GM21390 (cell line): ENCODE measurements around the gene CYP4Z1.
"Not testable (repeated sequence)": the region's sequence is repeated elsewhere in the genome, so short reads cannot be mapped to it uniquely, and the experiment has no call there.

ENCODE experiments used
- ATAC-seq: cut with Tn5 transposase; IDR thresholded peaks from one replicate; pipeline ENCODE4 v1.9.1; 2021; ENCODE audit not compliant: unreplicated experiment

The CYP4Z1 gene

DNA sequence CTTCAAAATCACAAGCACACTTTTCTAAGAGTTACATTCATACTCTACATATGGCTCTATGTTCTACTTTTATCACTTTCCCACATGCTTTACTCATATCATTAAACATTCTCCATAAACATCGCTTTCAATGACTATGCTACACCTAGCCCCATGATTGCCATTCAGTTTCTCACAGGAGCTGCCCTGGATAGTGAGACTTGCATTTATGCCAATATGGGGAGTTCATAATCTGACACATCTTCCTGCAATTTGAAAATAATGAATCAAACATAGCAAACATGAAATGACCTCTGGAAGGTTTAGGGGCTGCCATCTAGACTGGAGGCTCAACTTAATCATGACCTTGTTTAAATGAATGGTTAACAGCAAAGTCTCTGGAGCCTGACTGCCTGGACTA lies 61.2 kb downstream of the CYP4Z1 start:
- ATAC-seq: no peak

DNA sequence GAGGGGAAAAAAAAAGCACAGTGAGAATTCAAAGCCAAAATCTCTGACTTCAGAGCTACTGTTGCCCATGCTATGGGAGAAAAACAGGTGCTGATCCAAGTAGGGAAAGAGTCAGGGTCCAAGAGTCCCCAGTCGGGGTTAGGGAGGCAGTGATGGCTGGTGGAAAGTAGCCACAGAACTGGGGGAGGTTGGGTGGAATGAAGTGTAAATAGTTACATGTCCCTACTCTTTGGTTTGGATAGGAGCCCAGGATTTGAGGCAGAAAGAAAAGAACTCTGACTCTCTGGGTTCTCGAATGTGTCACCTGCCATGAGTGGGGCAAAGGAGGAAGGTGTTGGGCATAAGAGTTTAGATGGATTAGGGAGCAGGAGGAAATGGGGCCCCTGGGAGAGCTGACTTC lies 61.8 kb downstream of the CYP4Z1 start:
- not testable (repeated sequence) for ATAC-seq

DNA sequence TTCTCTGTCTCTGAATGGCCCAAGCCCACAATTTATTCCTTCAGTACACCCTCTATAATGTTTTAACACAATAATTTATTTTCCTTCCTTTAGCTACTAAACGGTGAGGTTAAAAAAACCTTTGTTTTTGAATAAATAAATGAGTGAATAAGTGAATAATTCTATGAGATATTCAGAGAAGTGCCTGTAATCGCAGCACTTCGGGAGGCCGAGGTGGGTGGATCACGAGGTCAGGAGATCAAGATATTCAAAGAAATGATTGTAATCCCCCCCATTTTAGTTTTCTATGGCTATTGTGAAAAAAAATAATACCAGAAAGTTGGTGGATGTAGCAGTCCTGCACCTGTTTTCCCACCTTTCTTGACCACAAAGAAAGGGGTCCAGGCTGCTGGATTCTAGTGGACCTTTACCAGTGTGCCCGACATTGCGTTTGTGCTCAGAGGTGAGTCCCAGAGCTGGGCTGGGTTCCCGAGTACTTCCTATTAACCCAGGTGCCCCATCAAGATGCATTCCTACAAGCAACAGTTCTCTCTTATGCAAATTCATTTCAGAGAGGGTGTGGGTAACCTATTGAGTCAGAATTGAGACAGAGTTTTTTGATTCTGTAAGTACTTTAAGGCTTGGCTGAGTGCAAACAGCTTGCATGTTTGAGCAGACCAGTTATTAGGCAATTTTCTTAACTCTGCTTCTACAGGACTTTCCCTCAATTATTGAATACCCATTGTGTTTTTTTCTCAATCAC lies 62.6 kb downstream of the CYP4Z1 start:
- ATAC-seq: not testable (repeated sequence)

DNA sequence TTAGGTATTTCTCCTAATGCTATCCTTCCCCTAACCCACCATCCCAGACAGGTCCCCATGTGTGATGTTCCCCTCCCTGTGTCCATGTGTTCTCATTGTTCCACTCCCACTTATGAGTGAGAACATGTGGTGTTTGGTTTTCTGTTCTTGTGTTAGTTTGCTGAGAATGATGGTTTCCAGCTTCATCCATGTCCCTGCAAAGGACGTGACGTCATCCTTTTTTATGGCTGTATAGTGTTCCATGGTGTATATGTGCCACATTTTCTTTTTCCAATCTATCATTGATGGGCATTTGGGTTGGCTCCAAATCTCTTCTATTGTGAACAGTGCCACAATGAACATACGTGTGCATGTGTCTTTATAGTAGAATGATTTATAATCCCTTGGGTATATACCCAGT lies 65.6 kb downstream of the CYP4Z1 start:
- not testable (repeated sequence) for ATAC-seq

DNA sequence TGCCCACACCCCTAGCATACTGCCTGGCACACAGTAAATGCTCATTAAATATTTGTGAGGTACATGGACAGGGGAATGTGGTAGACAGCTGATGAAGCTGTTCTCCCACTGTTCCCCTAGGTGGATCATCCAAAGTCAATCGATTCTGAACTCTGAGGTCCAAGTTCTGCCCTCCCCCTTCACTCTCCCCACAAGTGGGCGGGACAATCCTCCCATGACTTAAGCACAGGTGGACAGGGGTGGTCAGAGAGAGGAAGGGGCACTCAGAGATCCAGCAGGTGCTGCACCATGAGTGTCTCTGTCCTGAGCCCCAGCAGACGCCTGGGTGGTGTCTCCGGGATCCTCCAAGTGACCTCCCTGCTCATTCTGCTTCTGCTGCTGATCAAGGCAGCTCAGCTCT lies 70.2 kb downstream of the CYP4Z1 start, which contains the start of gene CYP4A22:
CYP4A22 (plus strand) TSS at position 244 of the 400 bp plus-strand sequence; CDS start at position 289, 45 bp downstream.
- ATAC-seq: no peak

DNA sequence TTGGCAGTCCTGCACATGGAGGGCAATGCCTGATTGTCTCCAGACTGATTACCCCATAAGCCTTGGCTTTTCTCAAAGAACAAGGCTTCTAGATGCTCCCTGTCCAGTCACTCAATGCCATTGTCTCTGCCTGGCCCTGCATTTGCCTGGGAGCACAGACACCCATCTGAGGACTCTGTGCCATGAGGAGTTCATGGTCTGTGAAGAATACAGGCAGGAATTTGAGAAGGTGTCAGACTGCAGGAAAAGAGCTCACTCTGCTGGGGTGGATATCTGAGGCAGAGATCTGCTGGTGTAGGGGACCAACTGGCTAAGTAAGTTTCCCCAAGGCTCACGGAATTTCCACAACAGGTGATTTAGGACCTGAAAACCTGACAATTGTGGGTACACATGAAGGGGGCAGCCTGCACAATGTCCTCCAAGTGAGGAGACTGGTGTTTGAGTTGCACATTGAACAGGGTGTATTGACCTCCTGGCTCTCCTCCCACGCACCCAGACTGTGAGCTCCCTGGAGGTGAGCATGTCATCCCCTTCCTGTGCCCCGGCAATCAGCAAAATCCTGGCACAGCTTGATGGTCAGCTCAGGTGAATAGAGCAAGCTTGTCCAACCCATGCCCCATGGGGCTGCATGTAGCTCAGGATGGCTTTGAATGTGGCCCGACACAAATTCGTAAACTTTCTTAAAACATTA lies 71.0 kb downstream of the CYP4Z1 start:
- no peak for ATAC-seq

DNA sequence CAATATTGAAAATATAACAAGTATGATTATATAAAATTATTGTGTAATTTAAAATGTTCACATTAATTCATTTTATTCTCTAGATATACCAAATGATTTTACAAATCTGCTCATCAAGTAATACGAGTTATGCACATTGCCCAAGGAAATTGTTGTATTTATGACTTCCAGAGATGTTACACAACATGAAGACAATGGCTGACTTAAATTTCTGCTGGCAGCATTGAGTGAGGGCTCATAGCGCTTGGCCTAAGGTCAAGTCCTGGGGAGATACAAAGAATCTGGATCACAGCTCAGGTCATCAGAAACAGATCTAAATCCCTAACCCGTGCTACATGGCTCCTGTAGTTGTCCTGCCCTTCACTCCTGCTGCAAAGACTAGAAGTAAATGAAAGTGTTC lies 73.3 kb downstream of the CYP4Z1 start:
- not testable (repeated sequence) for ATAC-seq

DNA sequence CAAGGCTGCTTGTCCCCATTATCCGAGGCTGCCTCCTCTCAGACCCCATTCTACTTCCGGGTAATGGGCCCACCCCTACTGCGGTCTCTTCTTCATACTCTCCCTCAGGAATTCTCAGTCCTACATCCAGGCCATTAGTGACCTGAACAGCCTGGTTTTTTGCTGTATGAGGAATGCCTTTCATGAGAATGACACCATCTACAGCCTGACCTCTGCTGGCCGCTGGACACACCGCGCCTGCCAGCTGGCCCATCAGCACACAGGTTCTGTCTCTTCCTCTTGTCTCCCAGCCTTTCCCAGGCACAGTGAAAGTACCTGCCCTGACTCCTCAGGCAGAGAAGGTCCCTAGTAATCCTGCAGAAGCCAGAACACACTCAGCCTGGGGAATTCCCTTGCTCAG lies 76.6 kb downstream of the CYP4Z1 start:
- not testable (repeated sequence) for ATAC-seq

DNA sequence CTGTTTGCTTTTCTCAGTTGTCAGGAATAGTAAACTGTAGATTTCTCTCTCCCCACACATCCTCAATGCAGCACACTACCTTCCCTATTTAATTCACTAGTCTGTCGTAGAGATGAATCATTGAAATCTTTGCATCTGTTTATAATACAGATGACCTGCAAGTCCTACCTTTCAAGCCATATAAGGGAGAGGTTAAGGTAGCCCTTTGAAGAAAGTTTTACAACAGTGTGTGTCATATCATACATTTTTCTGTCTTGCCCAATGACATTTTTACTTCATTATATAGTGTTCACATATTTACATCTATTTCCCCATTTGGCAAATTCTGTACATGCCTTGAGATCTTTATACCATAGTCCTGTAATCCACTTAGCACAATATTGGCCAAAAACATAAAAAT lies 79.5 kb downstream of the CYP4Z1 start:
- not testable (repeated sequence) for ATAC-seq

DNA sequence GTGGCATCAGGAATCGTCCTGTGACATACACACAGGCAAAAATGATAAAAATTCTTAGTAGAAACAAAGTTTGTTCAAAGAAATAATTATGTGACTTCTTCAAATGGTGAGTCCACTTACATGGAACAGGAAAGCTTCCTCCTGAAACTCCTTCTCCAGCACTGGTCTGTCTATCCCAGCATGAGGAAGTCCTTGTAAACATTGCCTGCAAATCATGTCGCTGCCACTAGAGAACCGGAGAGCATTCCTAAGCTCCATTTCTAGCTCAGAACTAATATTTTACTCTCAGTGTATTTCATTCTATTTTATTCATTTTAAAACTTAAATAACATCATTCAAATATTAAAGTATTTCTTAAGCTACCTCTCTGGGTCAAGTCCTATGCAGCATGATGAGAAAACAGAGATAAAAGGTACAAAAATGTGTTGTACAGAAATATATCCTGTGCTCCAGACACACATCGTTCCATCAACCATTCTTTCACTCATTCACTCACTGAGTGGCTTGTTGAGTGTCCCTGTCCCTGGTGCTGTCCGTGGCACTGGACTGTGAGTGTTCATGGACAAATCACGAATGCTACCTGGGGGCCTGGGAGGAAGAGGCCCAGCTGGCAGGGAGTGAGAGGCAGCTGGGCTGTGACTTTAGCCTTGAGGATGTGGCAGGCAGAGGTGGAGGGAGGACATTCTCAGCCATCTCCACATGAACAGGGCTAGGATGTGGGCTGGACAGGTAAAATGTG lies 80.2 kb downstream of the CYP4Z1 start:
- ATAC-seq: no peak

DNA sequence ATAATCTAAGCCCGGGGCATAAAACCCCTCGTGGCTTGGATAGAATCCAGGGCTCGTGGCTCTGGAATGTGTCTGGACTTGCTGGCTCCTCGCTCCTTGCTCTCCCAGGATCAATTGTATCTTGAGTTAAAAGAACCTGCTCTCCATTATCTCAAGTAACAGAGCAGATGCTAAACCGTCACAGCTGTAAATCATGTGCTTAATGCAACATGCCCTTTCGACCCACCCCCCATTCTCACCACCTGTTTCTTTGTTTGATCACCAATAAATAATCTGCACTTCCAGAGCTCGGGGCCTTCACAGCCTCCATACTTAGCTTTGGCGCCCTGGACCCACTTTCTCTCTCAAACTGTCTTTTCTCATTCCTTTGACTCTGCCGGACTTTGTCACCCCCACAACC lies 82.1 kb downstream of the CYP4Z1 start:
- not testable (repeated sequence) for ATAC-seq

DNA sequence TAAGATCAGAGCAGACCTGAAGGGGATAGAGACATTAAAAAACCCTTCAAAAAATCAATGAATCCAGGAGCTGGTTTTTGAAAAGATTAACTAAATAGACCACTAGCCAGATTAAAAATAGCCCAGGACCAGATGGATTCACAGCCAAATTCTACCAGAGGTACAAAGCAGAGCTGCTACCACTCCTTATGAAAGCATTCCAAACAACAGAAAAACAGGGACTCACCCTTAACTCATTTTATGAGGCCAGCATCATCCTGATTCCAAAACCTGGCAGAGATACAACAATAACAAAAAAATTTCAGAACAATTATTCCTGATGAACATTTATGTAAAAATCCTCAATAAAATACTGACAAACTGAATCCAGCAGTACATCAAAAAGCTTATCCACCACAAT lies 89.4 kb downstream of the CYP4Z1 start:
- not testable (repeated sequence) for ATAC-seq

DNA sequence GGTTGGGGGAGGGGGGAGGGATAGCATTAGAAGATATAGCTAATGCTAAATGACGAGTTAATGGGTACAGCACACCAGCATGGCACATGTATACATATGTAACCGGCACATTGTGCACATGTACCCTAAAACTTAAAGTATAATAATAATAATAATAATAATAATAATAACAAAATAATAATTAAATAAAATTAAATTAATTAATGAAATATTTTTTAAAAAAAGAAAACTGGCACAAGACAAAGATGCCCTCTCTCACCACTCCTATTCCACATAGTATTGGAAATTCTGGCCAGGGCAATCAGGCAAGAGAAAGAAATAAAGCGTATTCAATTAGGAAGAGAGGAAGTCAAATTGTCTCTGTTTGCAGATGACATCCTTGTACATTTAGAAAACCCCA lies 90.9 kb downstream of the CYP4Z1 start:
- not testable (repeated sequence) for ATAC-seq

DNA sequence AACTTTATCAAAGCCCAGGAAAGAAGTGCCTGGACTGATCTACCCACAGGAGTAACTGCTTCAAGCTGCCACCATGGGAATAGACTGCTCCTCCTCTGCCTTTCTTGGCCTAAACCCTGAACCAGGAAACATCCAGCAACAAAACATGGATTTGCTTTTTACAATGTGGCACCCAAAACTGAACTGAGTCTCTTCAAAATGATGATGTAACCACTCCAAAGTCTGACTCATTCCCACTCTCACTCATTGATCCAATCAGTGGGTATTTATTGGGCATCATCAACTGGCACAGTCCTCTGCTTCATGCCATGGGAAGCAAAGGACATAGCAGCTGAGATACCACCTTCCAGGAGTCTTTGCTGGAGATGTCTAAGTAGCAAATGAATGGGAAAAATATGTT lies 93.7 kb downstream of the CYP4Z1 start:
- ATAC-seq: no peak

DNA sequence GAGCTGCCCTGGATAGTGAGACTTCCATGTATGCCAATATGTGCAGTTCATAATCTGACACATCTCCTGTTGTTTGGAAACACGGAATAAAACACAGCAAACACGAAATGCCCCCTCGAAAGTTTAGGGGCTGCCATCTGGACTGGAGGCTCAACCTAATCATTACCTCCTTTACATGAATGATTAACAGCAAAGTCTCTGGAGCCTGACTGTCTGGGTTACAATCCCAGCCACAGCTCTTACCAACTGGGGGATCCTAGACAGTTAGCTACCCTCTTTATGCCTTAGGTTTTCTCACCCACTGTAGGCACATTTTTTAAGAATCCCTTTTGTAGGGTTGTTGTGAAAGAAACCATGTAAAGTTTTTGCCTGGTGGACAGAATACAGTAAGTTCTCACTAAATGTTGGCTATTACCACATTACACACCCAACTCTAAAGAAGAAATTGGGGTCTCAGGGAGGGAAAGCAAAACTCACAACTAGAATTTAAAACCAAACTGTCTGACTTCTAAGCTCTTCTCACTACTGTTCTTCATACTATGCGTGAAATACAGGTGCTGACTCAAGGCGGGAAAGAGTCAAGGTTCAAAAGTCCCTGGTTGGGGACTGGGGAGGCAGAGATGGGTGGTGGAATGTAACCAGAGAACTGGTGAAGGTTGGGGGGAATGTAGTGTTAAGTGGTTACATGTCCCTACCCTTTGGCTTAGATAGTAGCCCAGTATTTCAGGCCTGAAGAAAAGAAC lies 94.4 kb downstream of the CYP4Z1 start:
- ATAC-seq: no peak

DNA sequence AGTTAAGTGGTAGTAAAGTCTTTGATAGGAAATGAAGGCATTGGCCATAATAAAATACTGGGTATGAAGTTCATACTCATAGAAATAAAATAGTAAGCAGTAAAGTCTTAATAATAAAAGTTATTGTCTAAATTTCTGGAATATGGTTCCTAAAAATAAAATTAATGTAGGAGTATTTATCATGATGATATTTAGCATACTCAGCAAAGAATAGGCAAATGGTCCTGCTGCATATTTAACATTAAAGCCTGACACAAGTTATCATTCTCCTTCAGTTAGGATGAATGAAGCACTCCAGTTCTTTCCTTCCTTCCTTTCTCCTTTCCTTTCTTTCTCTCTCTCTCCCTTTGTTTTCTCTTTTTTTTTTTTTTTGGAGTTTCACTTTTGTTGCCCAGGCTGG lies 97.5 kb downstream of the CYP4Z1 start:
- ATAC-seq: no peak
